HG03439 (cell line): ENCODE results near the gene SLC35F6.
"Not testable (repeated sequence)": the region's sequence is repeated elsewhere in the genome, so short reads cannot be mapped to it uniquely, and the experiment has no call there.

Experiments
- ATAC-seq: cut with Tn5 transposase; IDR thresholded peaks from one replicate; pipeline ENCODE4 v1.9.1; 2021; ENCODE audit warnings: mild to moderate bottlenecking, moderate library complexity; ENCODE audit not compliant: unreplicated experiment

SLC35F6 gene

GRCh38 chr2:26730549-26731344 is 33.3 kb upstream of the SLC35F6 start:
- ATAC-seq = no peak

- ATAC-seq = no peak
These were observed 32.4 kb upstream of the SLC35F6 start for GRCh38 chr2:26731714-26732113.

- ATAC-seq = no peak
These were observed 31.6 kb upstream of the SLC35F6 start for GRCh38 chr2:26732446-26732845.

- ATAC-seq = no peak
These were observed 30.7 kb upstream of the SLC35F6 start for GRCh38 chr2:26733413-26733812.

GRCh38 chr2:26735097-26735496 is 29.0 kb upstream of the SLC35F6 start:
- ATAC-seq = no peak

GRCh38 chr2:26735883-26736588 is 28.0 kb upstream of the SLC35F6 start:
- no peak for ATAC-seq

- no peak for ATAC-seq
These were observed 26.9 kb upstream of the SLC35F6 start for GRCh38 chr2:26737221-26737620.

- no peak for ATAC-seq
These were observed 25.6 kb upstream of the SLC35F6 start for GRCh38 chr2:26738481-26738880.

- ATAC-seq = no peak
These were observed 24.6 kb upstream of the SLC35F6 start for GRCh38 chr2:26739514-26739913.

- ATAC-seq = no peak
These were observed 23.7 kb upstream of the SLC35F6 start for GRCh38 chr2:26740346-26740745.

GRCh38 chr2:26740890-26741302 is 23.2 kb upstream of the SLC35F6 start:
- ATAC-seq = no peak

GRCh38 chr2:26742048-26742770 is 21.9 kb upstream of the SLC35F6 start:
- ATAC-seq = no peak

- no peak for ATAC-seq
These were observed 20.2 kb upstream of the SLC35F6 start for GRCh38 chr2:26743852-26744251.

- no peak for ATAC-seq
These were observed 19.1 kb upstream of the SLC35F6 start for GRCh38 chr2:26744953-26745352.

- ATAC-seq = peak; percentile 73
These were observed 18.3 kb upstream of the SLC35F6 start for GRCh38 chr2:26745609-26746327.

- ATAC-seq = no peak
These were observed 17.1 kb upstream of the SLC35F6 start for GRCh38 chr2:26746934-26747333.

GRCh38 chr2:26749787-26750420 is 14.2 kb upstream of the SLC35F6 start:
- ATAC-seq = not testable (repeated sequence)

GRCh38 chr2:26750467-26750866 is 13.6 kb upstream of the SLC35F6 start:
- ATAC-seq = not testable (repeated sequence)

GRCh38 chr2:26752656-26753055 is 11.4 kb upstream of the SLC35F6 start:
- ATAC-seq = no peak

GRCh38 chr2:26754539-26754938 is 9.5 kb upstream of the SLC35F6 start:
- ATAC-seq = no peak
